ENCODE measurements around the gene SLC39A3.

The SLC39A3 gene

GRCh38 chr19:2744113-2744512, 4.3 kb upstream of the SLC39A3 start:
- DNase-seq: no peak

- DNase-seq: no peak
Observed at GRCh38 chr19:2743099-2743498, 3.3 kb upstream of the SLC39A3 start.

- no peak for DNase-seq
Observed at GRCh38 chr19:2740314-2740656, 468 bp upstream of the SLC39A3 start.

- no peak for DNase-seq
Observed at GRCh38 chr19:2736550-2737190, 3.1 kb downstream of the SLC39A3 start.

- no peak for DNase-seq
Observed at GRCh38 chr19:2735374-2735773, 4.4 kb downstream of the SLC39A3 start.

- no peak for DNase-seq
Observed at GRCh38 chr19:2734589-2735288, 5.1 kb downstream of the SLC39A3 start.

GRCh38 chr19:2733930-2734588, 5.8 kb downstream of the SLC39A3 start:
- DNase-seq: no peak

- no peak for DNase-seq
Observed at GRCh38 chr19:2732883-2733282, 6.9 kb downstream of the SLC39A3 start.

GRCh38 chr19:2732157-2732725, 7.6 kb downstream of the SLC39A3 start:
- DNase-seq: no peak

GRCh38 chr19:2731181-2731995, 8.4 kb downstream of the SLC39A3 start:
- no peak for DNase-seq

GRCh38 chr19:2729943-2730818, 9.6 kb downstream of the SLC39A3 start:
- no peak for DNase-seq

- no peak for DNase-seq
Observed at GRCh38 chr19:2728783-2729387, 10.9 kb downstream of the SLC39A3 start.

- DNase-seq: no peak
Observed at GRCh38 chr19:2727640-2727944, 12.2 kb downstream of the SLC39A3 start.

- DNase-seq: no peak
Observed at GRCh38 chr19:2726904-2727639, 12.7 kb downstream of the SLC39A3 start.

GRCh38 chr19:2726160-2726855, 13.5 kb downstream of the SLC39A3 start:
- DNase-seq: no peak

- DNase-seq: no peak
Observed at GRCh38 chr19:2724148-2724557, 15.7 kb downstream of the SLC39A3 start.

- no peak for DNase-seq
Observed at GRCh38 chr19:2723747-2724146, 16.1 kb downstream of the SLC39A3 start.

GRCh38 chr19:2723345-2723715, 16.5 kb downstream of the SLC39A3 start:
- no peak for DNase-seq

GRCh38 chr19:2722541-2723344, 17.1 kb downstream of the SLC39A3 start:
- no peak for DNase-seq

Data from CD4-positive, alpha-beta T cell treated with Interleukin-15 for 1 hour (primary cell).